K562 (cell line): Measurements from ENCODE around the gene ATF3. TPM values are rescaled to one million over a fixed set of nuclear protein-coding genes. Genes with fewer than 3 reads are reported as not detected.

Experiments
- ATAC-seq: fragments of 200-7000 bp; cut with Tn5 transposase; 3 replicates; pipeline ENCODE4 v1.9.1; 2020; ENCODE audit warnings: moderate library complexity
- BruUV-seq: library from RNA; stranded (reverse); fragments of 400-500 nt; replicated peaks from 2 replicates; lab custom pipeline; 2021; lab: Mats Ljungman, UMichigan
- CTCF ChIA-PET: fragments of 300-600 bp; formaldehyde crosslinking; extraction: SDS; loops from one replicate; lab custom pipeline; 2021; ENCODE audit warnings: low intra/inter-chr PET ratio; lab: Yijun Ruan, JAX
- POLR2A ChIA-PET: fragments of 300-600, 350-650 bp; sonication (Branson Sonifier 250); formaldehyde crosslinking; extraction: SDS; loops from one replicate; lab custom pipeline; 2021; ENCODE audit warnings: antibody characterized with exemption, inconsistent platforms; lab: Yijun Ruan, JAX
- DNase-seq, 4 experiments: peaks; one replicate each; pipeline versions ENCODE4 v3.0.0 to v3.0.0-alpha.2; 2011 to 2018; ENCODE audit warnings: low spot score in 3 of 4, mixed read lengths in 3 of 4; ENCODE audit errors: extremely low read depth in 1 of 4
- FAIRE-seq: peaks from 2 replicates; lab custom pipeline; 2011; peaks lifted over from hg19 to GRCh38; lab: Jason Lieb, UNC
- H2AFZ ChIP-seq: 2 replicates; pipeline ENCODE4 v1.6.0; 2011; ENCODE audit warnings: low read depth, low read length, control low read depth, inconsistent platforms
- H3K27ac ChIP-seq: fragments of 200-600 bp; 3 replicates; pipeline ENCODE4 v1.8.0; 2011; ENCODE audit warnings: low read depth, mild to moderate bottlenecking, control low read depth, inconsistent platforms, low read length, moderate library complexity, mixed read lengths; ENCODE audit errors: extremely low read depth
- H3K27me3 ChIP-seq, 2 experiments: fragments of 300-600 bp in 1 of 2; 2 replicates in 1 of 2; 3 replicates in 1 of 2; pipeline versions ENCODE4 v1.6.0 to v1.8.0; 2011; ENCODE audit warnings: inconsistent platforms in 2 of 2, low read length in 2 of 2, mild to moderate bottlenecking in 1 of 2, mixed read lengths in 1 of 2, moderate library complexity in 1 of 2; ENCODE audit not compliant: control insufficient read depth in 2 of 2, insufficient read depth in 2 of 2
- H3K36me3 ChIP-seq: fragments of 300-600 bp; 3 replicates; pipeline ENCODE4 v1.8.0; 2011; ENCODE audit warnings: mild to moderate bottlenecking, low read length, inconsistent platforms; ENCODE audit not compliant: control insufficient read depth, insufficient read depth
- H3K4me1 ChIP-seq, 2 experiments: fragments of 200-600 bp in 1 of 2; replicated peaks in 1 of 2; 2 replicates in 1 of 2; 3 replicates in 1 of 2; pipeline versions ENCODE4 v1.5.1 to v1.8.0; 2011; ENCODE audit warnings: inconsistent platforms in 2 of 2, low read length in 2 of 2, mild to moderate bottlenecking in 1 of 2, mixed read lengths in 1 of 2, moderate library complexity in 1 of 2; ENCODE audit not compliant: control insufficient read depth in 2 of 2, insufficient read depth in 2 of 2
- H3K4me2 ChIP-seq: 2 replicates; pipeline ENCODE4 v1.6.1; 2011; ENCODE audit warnings: low read length, control low read depth, inconsistent platforms, mixed read lengths; ENCODE audit not compliant: insufficient read depth
- H3K4me3 ChIP-seq: fragments of 200-600 bp; sonication (generic), shearing (Covaris generic); 2 replicates; pipeline ENCODE4 v1.5.1; 2016; ENCODE audit warnings: control low read depth, inconsistent platforms
- H3K79me2 ChIP-seq: fragments of 200-600 bp; 3 replicates; pipeline ENCODE4 v1.8.0; 2011; ENCODE audit warnings: low read length, inconsistent platforms; ENCODE audit not compliant: control insufficient read depth, insufficient read depth
- H3K9ac ChIP-seq, 2 experiments: 2 replicates each; pipeline versions ENCODE4 v1.6.0 to v1.6.1; 2011; ENCODE audit warnings: low read depth in 2 of 2, low read length in 2 of 2, control low read depth in 1 of 2, inconsistent platforms in 1 of 2, mild to moderate bottlenecking in 1 of 2, mixed read lengths in 1 of 2; ENCODE audit not compliant: insufficient read depth in 1 of 2
- H3K9me1 ChIP-seq: one replicate; pipeline ENCODE4 v1.6.0; 2011; ENCODE audit warnings: inconsistent platforms, mild to moderate bottlenecking, low read length, moderate library complexity; ENCODE audit not compliant: control insufficient read depth, insufficient read depth
- H3K9me3 ChIP-seq: replicated peaks from 2 replicates; pipeline ENCODE4 v1.5.1; 2011; ENCODE audit warnings: low read depth, low read length, inconsistent platforms; ENCODE audit not compliant: control insufficient read depth, insufficient read depth
- H4K20me1 ChIP-seq: replicated peaks from 2 replicates; pipeline ENCODE4 v1.6.1; 2011; ENCODE audit warnings: low read length, inconsistent platforms, mixed read lengths; ENCODE audit not compliant: control insufficient read depth, insufficient read depth
- KDM5B ChIP-seq: fragments of 200-600 bp; sonication (generic); IDR thresholded peaks from 2 replicates; pipeline ENCODE4 v1.6.1; 2012; ENCODE audit warnings: low read depth, mild to moderate bottlenecking, moderate library complexity, low read length, control low read depth, inconsistent platforms; ENCODE audit not compliant: insufficient replicate concordance
- POLR2A ChIP-seq: fragments of 450-650 bp; conservative IDR thresholded peaks from 2 replicates; pipeline ENCODE4 v1.6.1; 2016
- WGBS: fragments of 100-300 bp; shearing (Covaris generic); methylation state at CpG from one replicate; pipeline ENCODE4 v1.1.6; 2016; ENCODE audit warnings: low coverage, mixed read lengths; ENCODE audit not compliant: insufficient coverage; ENCODE audit errors: missing lambda C conversion rate; 5-methylcytosine and 5-hydroxymethylcytosine counted together
- in situ Hi-C: fragments of 300-500 bp; cut with MboI; formaldehyde crosslinking; loops from 4 replicates; pipeline ENCODE4 v1.15.0; 2018; ENCODE audit warnings: inconsistent platforms, mixed read lengths
- intact Hi-C: fragments of 100-400 bp; cut with micrococcal nuclease; formaldehyde crosslinking; loops from 2 replicates; pipeline ENCODE4 v1.14.2; 2022
- polyA plus RNA-seq, 8 experiments: library from polyadenylated mRNA; depleted of rRNA in 4 of 8; stranded (reverse) in 5 of 8; unstranded in 3 of 8; fragments of >200 nt; fragmentation: Nextera tagmentation in 2 of 8; fragmentation: Illumina TruSeq in 1 of 8; extraction: Ambion mirVana in 2 of 8; extraction: Trizol in 1 of 8; gene quantifications; 2 replicates each; pipeline versions ENCODE4 v1.2.1 to v1.2.3, GENCODE V29; 2011 to 2014; ENCODE audit warnings: inconsistent platforms in 1 of 8, missing spikeins in 1 of 8
- total RNA-seq, 7 experiments: library from RNA; depleted of rRNA in 6 of 7; stranded (reverse); fragments of >200 nt in 6 of 7; fragmentation: Illumina TruSeq in 2 of 7; extraction: Trizol in 2 of 7; gene quantifications; 2 replicates each; pipeline versions ENCODE4 v1.2.1 to v1.2.3, GENCODE V29; 2011 to 2021; ENCODE audit warnings: low replicate concordance in 1 of 7
- TF ChIP-seq, protein P1 (sequence below): sonication (generic); formaldehyde crosslinking; IDR thresholded peaks from 2 replicates; pipeline ENCODE4 v1.8.0; 2023; ENCODE audit warnings: mild to moderate bottlenecking, missing genetic modification reagents
- TF ChIP-seq, protein P2 (sequence below): fragments of 250-450 bp; sonication (Bioruptor Pico); IDR thresholded peaks from 2 replicates; pipeline ENCODE4 v1.4.0; 2020; ENCODE audit warnings: borderline replicate concordance

ATF3 gene
- total and polyA plus RNA-seq, 9 of the 15 experiments (the other 6 are each of a cell fraction or from before 2014, with no cell fraction given): 3.5 to 28.2 (median 19.8) TPM

DNA sequence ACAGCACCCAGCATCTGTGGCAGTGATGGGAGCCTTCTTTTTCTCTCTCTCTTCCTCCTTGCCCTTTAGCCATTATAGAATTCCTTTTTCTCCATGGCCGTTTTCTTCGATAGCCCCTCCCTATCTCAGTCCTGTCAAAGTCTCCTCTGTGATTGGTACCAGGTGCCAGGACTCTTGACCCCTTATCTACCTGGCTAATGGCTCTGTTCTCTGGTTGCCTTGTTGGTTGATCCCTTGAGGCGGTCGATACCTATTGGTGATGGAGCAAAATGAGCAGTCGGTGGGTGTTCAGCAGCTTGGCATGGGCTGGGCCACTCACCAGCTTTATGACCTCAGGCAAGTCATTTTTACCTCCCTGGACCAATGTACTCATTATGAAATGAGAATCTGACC is 2.0 kb downstream of the ATF3 start:
- Histone ChIP-seq H3K79me2 (peaks cover 48% of the 10 kb centered on the region), H3K9me1 (peaks cover 11% of the 10 kb centered on the region), H3K27me3 (peaks cover 22 to 24% of the 10 kb centered on the region in 2 experiments), H3K36me3 (peaks cover 8% of the 10 kb centered on the region; the same call in 2 of the 3 replicates), H3K9me3 (no peaks in the 10 kb centered on the region), H3K4me3 (no peak overlapping the region), H3K4me2 (peak overlapping the region; percentile 88), H2AFZ (no peak overlapping the region), H3K4me1 (peaks cover 33 to 35% of the 10 kb centered on the region in 2 experiments), H3K9ac (no peak overlapping the region), H3K27ac (no peak overlapping the region), H4K20me1 (peaks cover 54% of the 10 kb centered on the region)
- POLR2A ChIA-PET: interaction anchor here (1.1 to 5.3 kb wide), 4 partner anchors 8 to 121 kb away, joined by 3 to 90 read pairs (median 4); no protein-coding TSS in a partner anchor
- DNase-seq (no peak), FAIRE-seq (no peak), ATAC-seq (no peak)
- intact Hi-C loops (no loop called here), in situ Hi-C loops (no loop called here)
- TF ChIP-seq, protein P1, sequence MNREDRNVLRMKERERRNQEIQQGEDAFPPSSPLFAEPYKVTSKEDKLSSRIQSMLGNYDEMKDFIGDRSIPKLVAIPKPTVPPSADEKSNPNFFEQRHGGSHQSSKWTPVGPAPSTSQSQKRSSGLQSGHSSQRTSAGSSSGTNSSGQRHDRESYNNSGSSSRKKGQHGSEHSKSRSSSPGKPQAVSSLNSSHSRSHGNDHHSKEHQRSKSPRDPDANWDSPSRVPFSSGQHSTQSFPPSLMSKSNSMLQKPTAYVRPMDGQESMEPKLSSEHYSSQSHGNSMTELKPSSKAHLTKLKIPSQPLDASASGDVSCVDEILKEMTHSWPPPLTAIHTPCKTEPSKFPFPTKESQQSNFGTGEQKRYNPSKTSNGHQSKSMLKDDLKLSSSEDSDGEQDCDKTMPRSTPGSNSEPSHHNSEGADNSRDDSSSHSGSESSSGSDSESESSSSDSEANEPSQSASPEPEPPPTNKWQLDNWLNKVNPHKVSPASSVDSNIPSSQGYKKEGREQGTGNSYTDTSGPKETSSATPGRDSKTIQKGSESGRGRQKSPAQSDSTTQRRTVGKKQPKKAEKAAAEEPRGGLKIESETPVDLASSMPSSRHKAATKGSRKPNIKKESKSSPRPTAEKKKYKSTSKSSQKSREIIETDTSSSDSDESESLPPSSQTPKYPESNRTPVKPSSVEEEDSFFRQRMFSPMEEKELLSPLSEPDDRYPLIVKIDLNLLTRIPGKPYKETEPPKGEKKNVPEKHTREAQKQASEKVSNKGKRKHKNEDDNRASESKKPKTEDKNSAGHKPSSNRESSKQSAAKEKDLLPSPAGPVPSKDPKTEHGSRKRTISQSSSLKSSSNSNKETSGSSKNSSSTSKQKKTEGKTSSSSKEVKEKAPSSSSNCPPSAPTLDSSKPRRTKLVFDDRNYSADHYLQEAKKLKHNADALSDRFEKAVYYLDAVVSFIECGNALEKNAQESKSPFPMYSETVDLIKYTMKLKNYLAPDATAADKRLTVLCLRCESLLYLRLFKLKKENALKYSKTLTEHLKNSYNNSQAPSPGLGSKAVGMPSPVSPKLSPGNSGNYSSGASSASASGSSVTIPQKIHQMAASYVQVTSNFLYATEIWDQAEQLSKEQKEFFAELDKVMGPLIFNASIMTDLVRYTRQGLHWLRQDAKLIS: 0 out of 2 replicates have a peak, but pooled peaks have one; percentile 30
- TF ChIP-seq, protein P2, sequence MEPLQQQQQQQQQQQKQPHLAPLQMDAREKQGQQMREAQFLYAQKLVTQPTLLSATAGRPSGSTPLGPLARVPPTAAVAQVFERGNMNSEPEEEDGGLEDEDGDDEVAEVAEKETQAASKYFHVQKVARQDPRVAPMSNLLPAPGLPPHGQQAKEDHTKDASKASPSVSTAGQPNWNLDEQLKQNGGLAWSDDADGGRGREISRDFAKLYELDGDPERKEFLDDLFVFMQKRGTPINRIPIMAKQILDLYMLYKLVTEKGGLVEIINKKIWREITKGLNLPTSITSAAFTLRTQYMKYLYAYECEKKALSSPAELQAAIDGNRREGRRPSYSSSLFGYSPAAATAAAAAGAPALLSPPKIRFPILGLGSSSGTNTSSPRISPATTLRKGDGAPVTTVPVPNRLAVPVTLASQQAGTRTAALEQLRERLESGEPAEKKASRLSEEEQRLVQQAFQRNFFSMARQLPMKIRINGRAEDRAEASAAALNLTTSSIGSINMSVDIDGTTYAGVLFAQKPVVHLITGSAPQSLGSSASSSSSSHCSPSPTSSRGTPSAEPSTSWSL (CRISPR knock-in tag): no peak
- TF ChIP-seq POLR2A: no peak
- TF ChIP-seq KDM5B: peak; percentile 23
- WGBS: 80% methylated on average over 5 of the region's 5 CpGs
- CTCF ChIA-PET: no interaction called here
- no TSS peak for BruUV-seq
